HG02571 (cell line): ENCODE data around the gene FBP2.

Experiments used
- ATAC-seq: cut with Tn5 transposase; IDR thresholded peaks from one replicate; pipeline ENCODE4 v1.9.1; 2021; ENCODE audit warnings: mild to moderate bottlenecking, moderate library complexity; ENCODE audit not compliant: unreplicated experiment

Gene FBP2

DNA sequence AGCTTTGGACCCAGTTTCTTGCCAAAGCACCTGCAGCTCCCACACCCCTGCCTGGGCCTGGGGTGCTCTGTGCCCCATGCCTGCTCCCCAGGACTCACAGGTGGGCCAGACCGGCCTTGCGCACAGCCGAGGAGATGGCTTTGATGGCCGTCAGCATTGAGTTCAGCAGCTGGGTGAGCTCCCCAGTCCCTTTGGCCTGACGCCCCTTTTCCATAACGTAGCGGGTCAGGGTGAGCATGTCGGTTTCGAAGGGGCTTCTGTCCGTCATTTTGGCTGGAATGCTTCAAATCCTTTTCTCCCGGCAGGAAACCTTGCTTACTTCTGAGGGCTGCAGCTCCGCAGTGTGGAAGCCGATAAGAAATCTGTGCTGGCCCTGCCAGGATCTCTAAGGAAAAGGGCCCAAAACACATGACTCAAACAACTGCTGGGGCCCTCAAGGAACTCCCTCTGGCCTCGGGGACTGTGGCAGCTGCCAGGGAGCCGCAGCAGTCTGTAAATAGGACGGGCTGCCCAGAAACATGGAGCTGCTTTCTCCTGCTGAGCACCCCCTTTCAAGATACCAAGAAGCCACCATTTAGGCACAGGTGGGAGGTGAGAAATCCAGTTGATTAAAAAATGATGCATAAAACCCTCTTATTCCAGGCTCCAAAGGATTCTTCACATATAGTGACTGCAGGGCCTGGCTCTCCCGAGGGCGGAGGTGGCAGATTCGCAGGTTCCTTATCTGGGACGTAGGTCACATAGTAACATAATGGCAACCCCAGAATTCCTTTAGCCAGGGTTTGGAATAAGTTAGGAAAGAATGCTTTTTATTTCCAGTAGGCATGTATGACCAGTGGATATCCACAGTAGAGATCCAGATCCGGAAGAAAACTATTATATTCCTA, at the start of gene FBP2:
TSS of gene FBP2 (minus strand) at position 366 of the 887 bp plus-strand sequence. CDS start at position 268, 98 bp downstream.
- ATAC-seq: no peak

DNA sequence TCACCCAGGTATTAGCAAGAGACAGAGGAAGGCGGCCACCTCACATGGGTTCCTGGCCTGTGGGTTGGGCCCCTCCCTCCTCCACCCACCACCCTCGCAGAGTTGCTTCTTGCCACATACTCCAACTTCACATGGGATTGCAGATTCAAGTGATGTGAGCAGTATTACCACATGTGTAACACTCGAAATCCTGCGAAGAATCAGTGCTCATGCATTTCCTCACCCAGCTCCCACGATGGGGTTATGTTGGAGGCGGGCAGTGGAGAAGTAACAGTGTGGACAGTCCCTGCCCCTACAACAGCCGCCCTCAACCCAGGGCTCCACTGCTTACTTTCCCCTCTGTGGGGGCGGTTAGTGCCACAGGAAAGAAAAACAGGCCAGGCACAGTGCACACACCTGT, 49.6 kb upstream of the FBP2 start:
- ATAC-seq: no peak

DNA sequence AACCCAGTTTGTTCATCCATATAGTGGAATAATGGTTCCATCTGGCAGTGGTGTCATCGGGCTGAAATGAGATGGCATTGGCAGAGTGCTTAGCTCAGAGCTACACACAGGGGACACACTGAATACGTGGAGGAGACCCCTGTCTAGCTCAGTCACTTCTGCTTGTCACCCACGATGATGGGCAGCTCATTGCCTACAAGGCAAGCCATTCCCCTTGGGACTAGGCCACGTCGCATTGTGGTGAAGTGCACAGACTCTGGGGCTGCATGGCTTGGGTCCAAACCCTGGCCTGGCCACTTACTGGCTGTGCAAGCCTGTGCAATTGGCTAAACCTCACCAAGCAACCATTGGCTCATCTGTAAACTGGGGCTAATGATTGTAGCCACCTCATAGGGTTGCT, 48.9 kb upstream of the FBP2 start:
- no peak for ATAC-seq

DNA sequence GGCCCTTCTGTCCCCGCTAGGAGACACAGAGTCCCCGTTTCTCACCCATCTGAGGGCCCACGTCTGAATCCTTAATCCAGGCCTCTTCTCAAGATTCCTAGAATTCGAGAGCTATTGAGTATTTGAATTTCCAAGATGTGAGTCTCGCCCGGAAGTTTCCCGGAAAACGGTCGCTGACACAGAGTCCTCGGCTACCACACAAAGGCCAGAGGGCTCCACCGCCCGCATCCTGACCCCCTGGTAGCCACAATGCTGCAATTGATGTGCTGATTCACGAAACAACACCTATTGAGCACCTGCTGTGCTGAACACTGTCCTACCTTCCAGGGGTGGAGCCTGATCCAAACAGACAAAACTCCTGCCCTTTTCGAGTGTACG, 46.4 kb upstream of the FBP2 start:
- ATAC-seq: no peak

DNA sequence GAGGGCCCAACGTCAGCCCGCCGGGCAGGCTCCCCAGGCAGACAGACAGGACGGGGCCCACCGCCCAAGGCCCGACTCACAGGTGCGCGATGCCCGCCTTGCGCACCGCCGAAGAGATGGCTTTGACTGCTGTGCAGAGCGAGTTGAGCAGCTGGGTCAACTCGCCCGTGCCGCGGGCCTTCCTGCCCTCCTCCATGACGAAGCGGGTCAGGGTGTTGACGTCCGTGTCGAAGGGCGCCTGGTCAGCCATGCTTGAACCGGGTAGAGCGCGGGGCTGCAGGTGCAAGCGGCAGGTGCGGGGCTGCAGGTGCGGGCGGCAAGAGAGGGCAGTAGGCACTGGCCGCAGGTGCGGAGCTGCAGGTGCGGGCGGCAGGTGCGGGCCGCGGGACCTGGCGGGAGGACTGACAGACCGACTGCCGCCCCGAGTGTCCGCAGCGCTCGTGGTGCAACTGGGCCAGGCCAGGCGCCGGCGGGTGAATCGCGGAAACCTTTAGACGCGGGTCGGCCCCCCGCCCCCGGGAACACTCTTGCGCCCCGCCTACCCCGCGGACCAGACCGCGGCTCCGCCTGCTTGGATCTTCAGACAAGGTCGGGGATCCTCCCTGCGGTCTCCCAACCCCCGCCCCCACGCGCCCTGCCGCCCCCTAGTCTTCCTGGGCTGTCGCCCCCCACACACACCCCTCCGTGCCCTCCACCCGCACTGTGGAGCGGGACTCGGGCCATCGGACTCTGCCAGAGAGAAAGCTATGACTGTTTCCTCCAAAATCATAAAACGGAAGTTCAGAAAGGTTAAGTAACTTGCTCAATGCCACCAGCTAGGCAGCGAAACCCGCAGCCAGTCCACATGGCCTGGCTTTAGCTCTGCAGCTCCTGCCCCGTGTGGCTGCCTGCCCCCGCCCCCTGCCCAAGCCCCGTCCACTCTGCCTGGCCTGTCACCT, 45.7 kb upstream of the FBP2 start, which contains the start of gene FBP1:
TSS of gene FBP1 (minus strand) at position 458 of the 938 bp plus-strand sequence. CDS start at position 250, 208 bp downstream.
- ATAC-seq: no peak

DNA sequence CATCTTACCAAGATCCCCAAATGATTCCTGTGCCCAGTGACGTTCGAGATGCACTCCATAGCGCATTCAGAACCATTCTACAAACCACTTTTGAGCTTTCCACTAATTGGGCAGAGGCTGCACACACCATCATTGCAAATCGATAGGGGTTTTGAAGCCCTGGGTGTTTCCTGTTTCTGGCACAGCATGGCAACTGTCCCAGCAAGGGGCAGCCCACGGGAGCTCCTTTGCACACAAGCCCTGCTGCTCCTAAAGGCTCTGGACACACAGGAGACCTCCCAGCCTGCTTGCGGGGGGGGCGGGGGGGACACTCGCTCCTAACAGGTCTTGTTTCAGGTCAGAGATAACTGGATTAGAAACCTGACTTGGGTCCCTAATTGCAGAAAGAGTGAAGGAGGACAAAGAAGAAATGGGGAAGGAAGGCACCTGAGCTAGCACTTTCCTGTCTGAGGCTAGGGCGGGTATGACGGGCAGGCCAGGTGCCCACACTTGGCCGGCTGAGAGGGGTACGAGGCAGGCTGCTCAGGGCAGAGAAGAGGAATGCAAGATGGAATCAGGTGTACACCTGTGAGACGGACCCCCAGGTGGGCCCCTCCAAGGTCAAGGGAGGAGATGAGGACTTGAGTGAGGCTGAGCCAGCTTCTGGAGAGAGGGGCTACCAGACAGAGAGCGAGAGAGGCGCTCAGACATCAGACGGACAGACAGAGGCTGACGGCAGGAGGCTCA, 44.9 kb upstream of the FBP2 start:
- no peak for ATAC-seq

DNA sequence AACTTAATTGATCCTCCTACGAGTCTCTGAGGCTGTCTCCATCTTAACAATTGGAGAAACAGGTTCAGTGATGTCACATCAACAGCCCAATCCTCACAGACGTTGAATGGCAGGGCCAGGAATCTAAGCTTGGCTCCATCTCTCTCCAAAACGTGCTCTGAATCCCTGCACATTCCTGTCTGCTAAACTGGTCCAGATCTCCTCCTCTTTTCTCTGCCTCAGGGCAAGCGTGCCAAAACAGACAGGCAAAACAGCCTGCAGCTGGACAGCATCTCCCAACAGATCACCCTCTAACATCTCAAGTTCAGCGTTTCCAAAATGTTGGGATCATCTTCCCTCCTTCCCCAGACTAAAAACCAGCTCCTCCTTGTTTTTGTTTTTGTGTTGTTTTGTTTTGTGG, 39.1 kb upstream of the FBP2 start:
- ATAC-seq: no peak

DNA sequence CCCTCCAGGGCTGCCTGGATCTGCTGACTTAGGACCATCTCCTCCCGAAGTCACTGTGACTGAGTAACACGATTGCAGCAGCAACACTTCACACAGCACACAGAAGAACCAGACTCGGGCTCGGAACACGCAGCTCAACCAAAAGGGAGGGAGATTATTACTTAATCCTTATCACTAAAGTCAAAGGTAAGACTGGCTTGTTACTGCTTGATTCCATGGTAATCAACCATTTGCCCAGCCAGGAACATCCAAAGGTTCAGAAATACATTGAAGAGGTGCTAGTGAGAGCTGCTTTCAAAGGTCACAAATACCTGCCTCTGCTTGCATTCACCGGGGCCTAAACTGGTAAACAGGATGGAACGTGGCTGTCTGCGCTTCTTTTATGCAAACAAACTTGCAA, 38.0 kb upstream of the FBP2 start:
- ATAC-seq: no peak

DNA sequence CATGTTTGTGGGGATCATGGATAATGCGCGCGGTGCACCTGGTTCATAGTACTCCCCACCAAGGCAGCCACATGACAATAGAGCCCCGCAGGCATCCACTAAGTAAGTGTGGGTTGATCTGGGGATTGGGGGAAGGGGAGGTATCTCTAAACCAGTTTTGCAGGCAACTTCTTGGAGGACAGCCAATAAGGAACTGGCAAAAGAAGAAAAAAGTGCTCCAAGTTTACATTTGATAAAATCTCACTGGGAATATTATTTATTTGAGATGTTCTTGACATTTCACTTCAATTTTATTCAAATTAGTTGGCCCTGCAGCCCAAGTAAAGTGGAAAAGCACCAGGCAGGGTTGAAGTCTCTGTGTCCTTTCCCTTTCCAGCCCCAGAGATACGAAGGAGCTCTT, 37.2 kb upstream of the FBP2 start:
- no peak for ATAC-seq

DNA sequence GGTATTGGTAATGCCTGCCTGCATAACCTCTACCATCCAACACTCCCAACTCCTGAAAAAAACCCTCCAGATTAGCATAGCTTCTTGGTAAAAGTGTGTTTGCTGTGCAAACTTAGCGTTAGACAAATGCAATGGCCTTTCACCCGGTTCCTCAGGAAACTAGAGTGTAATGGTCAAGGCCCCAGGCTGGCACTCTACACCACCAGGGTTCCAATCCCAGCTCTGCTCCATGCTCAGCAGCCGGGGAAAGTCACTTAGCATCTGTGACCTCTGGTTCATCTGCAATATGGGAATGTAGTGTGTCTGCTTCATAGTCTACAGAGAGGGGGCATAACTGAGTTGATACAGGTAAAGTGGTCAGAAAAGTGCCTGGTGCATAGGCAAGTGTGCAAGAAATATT, 36.7 kb upstream of the FBP2 start:
- no peak for ATAC-seq

DNA sequence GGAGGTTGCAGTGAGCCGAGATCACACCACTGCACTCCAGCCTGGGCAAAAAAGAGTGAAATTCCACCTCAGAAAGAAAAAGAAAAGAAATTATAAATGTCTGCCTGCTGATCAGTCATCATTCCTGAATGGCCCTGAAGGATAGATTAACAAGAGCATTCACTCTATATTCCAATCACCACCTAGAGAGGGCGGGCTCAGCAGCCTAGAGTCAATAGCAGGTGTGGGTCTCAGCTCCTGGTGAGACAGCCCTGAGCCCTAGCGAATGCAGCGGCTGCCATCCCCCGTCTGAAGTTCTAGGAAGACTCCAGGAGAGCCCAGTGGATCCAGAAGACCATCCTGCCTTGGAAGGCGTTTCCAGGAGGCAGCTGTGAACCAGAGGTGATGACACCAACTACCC, 33.7 kb upstream of the FBP2 start:
- ATAC-seq: no peak

DNA sequence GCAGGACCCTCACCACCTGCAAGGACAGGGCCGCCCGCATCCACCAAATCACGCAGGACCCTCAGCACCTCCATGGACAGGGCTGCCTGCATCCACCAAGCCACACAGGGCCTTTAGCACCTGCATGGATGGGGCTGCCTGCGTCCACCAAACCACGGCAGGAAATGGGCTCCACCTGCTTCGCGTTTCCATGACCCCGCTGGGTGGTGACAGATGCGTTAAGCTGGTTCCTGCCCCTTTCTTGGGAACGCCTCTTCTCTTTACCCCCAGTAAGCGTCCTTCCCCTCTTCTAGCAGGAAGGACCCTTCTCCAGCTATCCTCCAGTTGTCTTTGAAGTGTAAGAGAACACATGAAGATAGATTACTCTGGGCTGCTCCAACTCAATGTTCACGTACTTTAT, 32.2 kb upstream of the FBP2 start:
- ATAC-seq: no peak

DNA sequence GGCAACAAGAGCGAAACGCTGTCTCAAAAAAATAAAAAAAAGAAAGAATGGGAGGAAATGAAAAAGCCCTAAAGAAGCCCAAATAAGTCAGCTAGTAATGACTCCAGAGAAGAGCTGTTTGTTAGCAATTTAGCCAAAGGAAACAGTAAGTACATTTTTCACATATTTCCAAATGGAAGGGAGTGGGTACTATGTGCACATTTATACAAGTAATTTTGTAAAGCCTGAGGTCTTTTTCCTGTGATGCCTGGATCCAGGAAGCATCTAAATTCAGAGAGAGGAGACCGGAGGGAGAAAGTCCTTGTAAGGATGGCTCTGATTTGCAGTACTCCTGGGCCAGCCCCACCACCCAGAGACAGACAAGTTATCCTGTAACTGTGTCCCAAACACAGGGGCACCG, 31.0 kb upstream of the FBP2 start:
- ATAC-seq: no peak

DNA sequence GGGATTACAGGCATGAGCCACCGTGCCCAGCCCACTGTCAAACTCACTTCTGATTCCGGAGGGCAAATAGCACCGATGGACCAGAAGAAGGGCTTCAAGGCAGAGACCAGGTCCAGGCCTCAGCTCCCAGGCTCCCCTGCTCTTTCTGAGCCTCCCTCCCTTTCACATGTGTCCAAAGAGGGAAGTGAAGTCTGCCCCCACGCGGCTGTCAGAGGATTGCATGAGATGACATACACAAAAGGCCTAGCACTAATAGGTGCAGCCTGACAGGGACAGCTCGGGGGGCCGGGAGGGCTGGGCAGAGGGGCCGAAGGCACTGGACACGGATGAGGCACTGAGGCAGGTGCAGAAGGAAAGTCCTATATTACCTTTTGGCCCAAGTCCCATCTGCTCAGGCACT, 29.6 kb upstream of the FBP2 start:
- no peak for ATAC-seq

DNA sequence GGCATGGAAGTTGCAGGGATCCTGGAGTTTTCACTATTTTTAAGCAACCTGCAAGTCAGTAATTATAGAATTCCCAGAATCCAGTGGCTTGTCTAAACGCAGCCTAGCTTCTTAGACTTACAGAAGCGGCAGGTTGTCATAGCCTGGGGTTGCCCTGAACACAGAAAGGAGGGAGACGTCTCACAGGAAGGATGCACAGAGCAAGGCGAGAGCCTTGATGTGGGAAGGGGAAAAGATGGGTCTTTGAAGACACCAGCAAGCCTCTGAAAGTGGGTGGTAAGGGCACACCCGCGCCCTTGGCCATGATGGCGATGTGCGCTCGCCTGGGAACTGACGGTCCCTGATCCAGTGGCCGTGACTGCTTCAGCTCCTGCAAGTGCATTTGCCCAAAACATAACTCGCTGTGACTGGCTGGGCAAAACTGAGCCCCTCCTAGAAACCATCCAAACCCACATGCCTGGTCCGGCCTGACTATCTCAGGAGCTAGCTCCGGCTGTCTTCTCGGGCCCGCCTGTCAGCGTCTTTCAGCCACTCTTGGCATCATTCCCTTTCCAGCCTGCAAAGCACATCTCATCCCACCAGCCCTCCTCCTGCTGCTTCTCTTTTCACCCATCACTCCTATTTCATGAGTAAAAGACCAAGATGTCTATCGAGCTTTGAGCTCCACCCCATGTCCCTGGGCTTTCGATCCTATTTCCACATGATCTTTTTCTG, 28.6 kb upstream of the FBP2 start:
- ATAC-seq: no peak

DNA sequence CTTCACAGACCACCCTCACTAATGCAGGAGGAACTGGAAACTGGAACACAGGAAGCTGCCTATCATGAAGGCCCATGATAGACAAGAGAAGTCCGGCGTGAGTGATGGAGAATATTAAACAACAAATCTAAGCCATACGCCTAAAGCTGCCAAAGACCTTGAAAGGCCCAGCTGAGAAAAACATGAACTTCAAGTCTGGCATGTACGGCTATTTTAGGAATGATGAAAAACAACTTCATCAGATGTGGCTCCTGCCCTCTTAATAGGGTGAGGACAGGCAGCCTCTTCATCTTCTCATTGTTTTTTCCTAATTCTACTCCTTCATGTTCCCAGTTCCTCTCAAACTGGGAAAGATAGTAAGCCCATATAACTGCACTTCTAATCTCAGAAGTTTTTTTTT, 25.4 kb upstream of the FBP2 start:
- ATAC-seq: no peak

DNA sequence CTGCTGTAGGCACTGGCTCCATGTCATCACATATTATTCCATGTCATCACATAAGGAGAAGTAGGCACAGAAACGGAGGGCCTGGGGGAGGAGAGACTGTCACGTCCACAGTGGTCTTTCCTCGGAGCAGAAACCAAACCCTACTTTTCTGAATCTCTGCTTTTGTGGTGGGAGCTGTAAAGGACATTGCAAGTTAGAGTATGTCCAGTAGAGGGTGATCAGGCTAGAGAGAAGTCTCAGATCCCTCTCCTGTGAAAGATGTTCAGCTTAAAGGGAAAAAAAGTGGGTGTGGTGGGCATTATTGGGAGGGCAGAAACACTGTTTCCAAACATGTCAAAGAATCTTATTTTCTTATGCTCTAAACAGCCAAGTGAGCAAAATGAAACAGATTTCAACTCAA, 19.4 kb upstream of the FBP2 start:
- no peak for ATAC-seq

DNA sequence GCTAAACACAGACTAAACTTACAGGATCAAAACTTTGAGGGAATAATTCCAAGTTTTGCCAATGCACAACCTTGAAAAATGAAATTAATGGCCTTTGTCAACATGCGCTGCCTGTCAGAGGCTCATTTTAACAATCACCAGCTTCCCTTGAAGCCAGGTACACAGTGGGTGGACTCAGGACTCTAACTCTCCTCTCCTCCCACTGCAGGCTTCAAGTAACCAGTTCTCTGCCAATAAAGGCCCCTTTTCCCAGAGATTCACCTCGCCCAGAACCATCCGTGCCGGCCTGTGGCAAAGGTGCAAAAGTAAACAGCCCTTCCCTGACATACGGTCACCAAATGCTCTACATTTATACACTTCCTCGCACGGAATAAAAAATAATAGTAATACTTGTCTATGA, 18.4 kb upstream of the FBP2 start:
- ATAC-seq: no peak

DNA sequence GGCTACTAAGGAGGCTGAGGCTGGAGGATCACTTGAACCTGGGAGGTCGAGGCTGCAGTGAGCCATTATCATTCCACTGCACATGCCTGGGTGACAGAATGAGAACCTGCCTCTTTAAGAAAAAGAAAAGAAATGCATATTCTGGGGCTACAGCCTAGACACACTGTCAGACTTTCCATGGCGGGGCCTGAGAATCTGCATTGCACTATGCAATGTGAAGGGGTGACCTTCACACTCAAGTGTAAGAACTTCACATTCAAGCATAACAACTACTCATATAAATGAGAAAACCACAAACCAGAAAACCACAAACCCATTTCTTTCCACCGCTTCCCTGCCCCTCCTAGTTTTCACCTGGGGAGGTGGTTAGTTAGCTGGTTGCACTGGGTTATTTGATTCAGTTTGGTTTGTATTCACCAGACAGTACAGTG, 18.0 kb upstream of the FBP2 start:
- ATAC-seq: no peak

DNA sequence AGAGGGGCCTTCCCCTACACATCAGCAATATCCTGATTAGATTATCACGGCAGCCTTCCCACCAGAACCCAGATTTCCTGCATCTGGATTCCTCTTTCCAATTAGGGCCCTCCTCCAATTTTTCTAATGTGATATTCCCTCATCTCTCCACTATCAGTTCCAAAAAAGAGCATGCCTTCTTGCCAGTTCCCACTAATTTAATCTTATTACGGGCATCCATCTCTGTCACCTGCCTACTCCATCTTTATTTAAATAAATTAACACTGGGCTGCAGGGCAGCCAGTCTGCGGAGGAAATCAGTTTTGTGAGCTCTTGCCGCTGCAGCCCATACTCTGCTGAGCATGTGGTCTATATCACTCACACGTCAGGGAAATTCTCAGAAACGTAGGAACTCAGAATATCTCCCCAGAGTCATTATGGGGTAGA, 16.6 kb upstream of the FBP2 start:
- no peak for ATAC-seq

DNA sequence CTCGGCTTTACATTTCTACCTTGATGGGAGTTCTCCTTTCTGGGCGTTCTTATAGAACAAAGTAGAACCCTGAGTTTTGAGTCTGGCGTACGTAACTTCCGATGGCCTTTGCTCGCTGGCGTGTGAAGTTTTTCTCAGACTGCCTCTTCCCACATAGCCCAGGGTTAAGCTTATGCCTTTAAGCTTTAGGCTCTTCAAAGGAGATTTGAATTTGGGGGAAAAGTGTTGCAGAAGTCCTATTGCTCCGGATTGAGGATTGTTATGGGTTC, 13.7 kb upstream of the FBP2 start:
- ATAC-seq: no peak
